Mucosa of rectum (tissue), 2 donors: ENCODE results near the gene EFNB3.

Experiments used
- H3K27ac ChIP-seq, 2 donors: one replicate each; pipeline ENCODE4 v1.7.0; 2013; ENCODE audit warnings: inconsistent platforms in 2 of 2, low read depth in 2 of 2, low read length in 2 of 2
- H3K27me3 ChIP-seq, 2 donors: one replicate each; pipeline ENCODE4 v1.7.0; 2013; ENCODE audit warnings: low read length in 2 of 2; ENCODE audit not compliant: control insufficient read depth in 2 of 2, insufficient read depth in 2 of 2
- H3K36me3 ChIP-seq, 2 donors: one replicate each; pipeline ENCODE4 v1.7.0; 2013; ENCODE audit warnings: low read length in 2 of 2; ENCODE audit not compliant: control insufficient read depth in 2 of 2, insufficient read depth in 2 of 2
- H3K4me1 ChIP-seq, 2 donors: one replicate each; pipeline ENCODE4 v1.7.0; 2013; ENCODE audit warnings: low read length in 2 of 2, mild to moderate bottlenecking in 1 of 2; ENCODE audit not compliant: control insufficient read depth in 2 of 2, insufficient read depth in 2 of 2
- H3K4me3 ChIP-seq, 2 donors: one replicate each; pipeline ENCODE4 v1.7.0; 2013; ENCODE audit warnings: low read length in 2 of 2
- H3K9ac ChIP-seq, 2 donors: one replicate each; pipeline ENCODE4 v1.7.0; 2013; ENCODE audit warnings: low read length in 2 of 2, low read depth in 1 of 2, mild to moderate bottlenecking in 1 of 2
- H3K9me3 ChIP-seq, 2 donors: one replicate each; pipeline ENCODE4 v1.7.0; 2013; ENCODE audit warnings: low read length in 2 of 2; ENCODE audit not compliant: control insufficient read depth in 2 of 2
- donor health status: healthy.
- donor health status: Normal muscosa, but diverticular disease.

EFNB3 gene

DNA sequence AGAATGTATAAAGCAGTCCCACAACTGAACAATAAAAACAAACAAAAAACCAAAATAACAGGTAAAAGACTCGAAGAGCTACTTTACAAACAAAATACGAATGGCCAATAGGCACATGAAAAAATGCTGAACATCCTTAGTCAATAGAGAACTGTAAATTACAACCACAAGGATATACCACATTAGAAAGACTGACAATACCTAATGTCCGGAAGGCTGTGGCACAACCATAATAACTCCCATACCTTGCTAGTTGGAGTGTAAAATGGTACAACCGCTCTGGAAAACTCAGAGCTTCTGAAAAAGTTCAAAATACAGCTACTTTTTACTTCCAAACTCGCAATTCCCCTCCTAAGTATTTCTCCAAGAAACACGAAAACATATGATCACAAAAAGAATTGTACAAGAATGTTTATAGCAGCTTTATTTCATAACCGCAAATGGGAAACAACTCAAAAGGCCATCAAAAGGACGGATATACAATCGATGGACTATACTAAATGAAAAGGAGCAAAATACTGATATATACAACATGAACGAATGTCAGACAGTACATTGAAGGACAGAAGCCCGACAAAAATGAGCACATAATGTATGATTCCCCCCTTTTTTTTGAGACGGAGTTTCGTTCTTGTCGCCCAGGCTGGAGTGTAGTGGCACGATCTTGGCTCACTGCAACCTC is 20.0 kb upstream of the EFNB3 start:
- H3K36me3 ChIP-seq = no peaks in the 10 kb centered on the region
- H3K9me3 ChIP-seq = no peaks in the 10 kb centered on the region
- H3K4me1 ChIP-seq = peaks cover 28 to 34% of the 10 kb centered on the region in 2 donors
- H3K4me3 ChIP-seq = peak overlapping the region; percentile 98 to 100
- H3K27me3 ChIP-seq = no peaks in the 10 kb centered on the region
- H3K9ac ChIP-seq = peak overlapping the region; percentile 95 to 99
- peak overlapping the region; percentile 97 to 98 for H3K27ac ChIP-seq

DNA sequence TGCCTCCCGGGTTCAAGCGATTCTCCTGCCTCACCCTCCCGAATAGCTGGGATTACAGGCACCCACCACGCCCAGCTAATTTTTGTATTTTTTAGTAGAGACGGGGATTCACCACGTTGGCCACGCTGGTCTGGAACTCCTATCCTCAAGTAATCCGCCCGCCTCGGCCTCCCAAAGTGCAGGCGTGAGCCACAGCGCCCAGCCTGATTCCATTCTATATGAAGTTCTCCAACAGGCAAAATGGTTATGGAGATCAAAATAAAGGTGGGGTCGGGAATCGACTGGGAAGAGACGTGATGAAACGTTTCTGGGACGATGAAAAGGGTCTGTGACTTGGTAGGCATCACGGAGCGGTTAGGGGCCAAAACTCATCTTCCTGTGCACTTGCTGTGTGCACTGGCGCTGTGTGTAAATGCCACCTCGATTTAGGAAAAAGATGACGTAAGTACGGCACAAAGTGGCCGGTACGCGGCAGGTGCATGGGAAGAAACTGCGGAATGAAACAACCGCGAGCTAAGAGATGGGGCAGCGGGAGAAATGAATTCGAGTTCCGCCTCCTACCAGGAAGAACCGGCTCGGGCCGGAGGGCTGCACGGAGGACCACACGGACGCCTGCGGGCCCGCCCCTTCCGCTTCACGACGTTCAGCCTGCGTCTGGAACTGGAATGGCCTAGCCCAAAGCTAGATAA is 19.3 kb upstream of the EFNB3 start:
- Histone ChIP-seq H3K4me3 (peak overlapping the region; percentile 98 to 100), H3K9me3 (no peaks in the 10 kb centered on the region), H3K9ac (peak overlapping the region; percentile 95 to 99), H3K4me1 (peaks cover 28 to 34% of the 10 kb centered on the region in 2 donors), H3K36me3 (no peaks in the 10 kb centered on the region), H3K27ac (peak overlapping the region; percentile 97 to 98), H3K27me3 (no peaks in the 10 kb centered on the region)

- Histone ChIP-seq H3K4me3 (peak overlapping the region; percentile 98 to 100), H3K4me1 (peaks cover 28 to 34% of the 10 kb centered on the region in 2 donors), H3K36me3 (no peaks in the 10 kb centered on the region), H3K27me3 (no peaks in the 10 kb centered on the region), H3K9ac (peak overlapping the region; percentile 95 to 99), H3K9me3 (no peaks in the 10 kb centered on the region), H3K27ac (peak overlapping the region; percentile 97 to 98)
Observed at GRCh38 chr17:7686222-7687071, 18.6 kb upstream of the EFNB3 start.

DNA sequence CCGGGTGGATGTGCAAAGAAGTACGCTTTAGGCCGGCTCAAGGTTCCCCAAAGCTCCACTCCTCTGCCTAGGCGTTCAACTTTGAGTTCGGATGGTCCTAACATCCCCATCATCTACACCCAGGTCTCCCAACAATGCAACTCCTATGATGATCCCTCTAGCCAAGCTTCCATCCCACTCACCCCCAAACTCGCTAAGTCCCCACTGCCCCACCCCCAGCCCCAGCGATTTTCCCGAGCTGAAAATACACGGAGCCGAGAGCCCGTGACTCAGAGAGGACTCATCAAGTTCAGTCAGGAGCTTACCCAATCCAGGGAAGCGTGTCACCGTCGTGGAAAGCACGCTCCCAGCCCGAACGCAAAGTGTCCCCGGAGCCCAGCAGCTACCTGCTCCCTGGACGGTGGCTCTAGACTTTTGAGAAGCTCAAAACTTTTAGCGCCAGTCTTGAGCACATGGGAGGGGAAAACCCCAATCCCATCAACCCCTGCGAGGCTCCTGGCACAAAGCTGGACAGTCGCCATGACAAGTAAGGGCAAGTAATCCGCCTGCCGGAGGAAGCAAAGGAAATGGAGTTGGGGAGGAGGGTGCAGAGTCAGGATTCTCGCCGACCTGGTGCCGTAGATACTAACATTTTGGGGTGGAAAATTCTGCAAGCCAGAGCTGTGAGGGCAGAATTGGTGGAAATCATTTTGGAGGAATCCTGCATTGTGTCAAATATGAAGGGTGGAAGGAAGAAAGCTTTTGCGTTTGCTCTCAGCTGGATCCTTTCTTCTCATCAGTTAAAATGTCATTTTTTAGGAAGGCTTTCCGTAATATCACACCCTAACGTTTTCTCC is 17.7 kb upstream of the EFNB3 start, which contains the start of gene TP53:
TSS of gene TP53 (minus strand) at position 419 of the 836 bp plus-strand sequence. CDS start 10,896 bp downstream, outside the sequence.
- Histone ChIP-seq H3K9me3 (no peaks in the 10 kb centered on the region), H3K27ac (peak within 1 kb of the TSS; percentile 97 to 98), H3K4me3 (peak within 1 kb of the TSS; percentile 98 to 100), H3K9ac (peak within 1 kb of the TSS; percentile 95 to 99), H3K4me1 (peaks cover 28 to 34% of the 10 kb centered on the region in 2 donors), H3K27me3 (no peaks in the 10 kb centered on the region), H3K36me3 (no peaks in the 10 kb centered on the region)

GRCh38 chr17:7687908-7688807 is 16.8 kb upstream of the EFNB3 start, which contains the start of gene WRAP53:
WRAP53 (plus strand) TSS chr17:7688477; CDS start chr17:7688649, 172 bp downstream.
- peaks cover 28 to 34% of the 10 kb centered on the region in 2 donors for H3K4me1 ChIP-seq
- H3K4me3 ChIP-seq = peak within 1 kb of the TSS; percentile 98 to 100
- no peaks in the 10 kb centered on the region for H3K36me3 ChIP-seq

DNA sequence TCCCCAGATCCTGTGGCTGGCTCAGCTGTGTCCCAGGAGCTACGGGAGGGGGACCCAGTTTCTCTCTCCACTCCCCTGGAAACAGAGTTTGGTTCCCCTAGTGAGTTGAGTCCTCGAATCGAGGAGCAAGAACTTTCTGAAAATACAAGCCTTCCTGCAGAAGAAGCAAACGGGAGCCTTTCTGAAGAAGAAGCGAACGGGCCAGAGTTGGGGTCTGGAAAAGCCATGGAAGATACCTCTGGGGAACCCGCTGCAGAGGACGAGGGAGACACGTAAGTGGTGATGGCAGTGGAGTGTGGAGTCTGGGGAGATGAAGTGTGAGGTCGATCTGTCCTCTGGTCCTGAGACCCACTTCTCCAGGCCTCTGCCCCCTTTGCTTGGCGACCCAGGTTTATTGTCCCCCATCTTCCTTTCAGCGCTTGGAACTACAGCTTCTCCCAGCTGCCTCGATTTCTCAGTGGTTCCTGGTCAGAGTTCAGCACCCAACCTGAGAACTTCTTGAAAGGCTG is 16.1 kb upstream of the EFNB3 start:
- Histone ChIP-seq H3K9me3 (no peaks in the 10 kb centered on the region), H3K27ac (peak overlapping the region; percentile 56 to 98), H3K4me1 (peaks cover 28 to 34% of the 10 kb centered on the region in 2 donors), H3K36me3 (peaks cover 0 to 2% of the 10 kb centered on the region in 2 donors), H3K4me3 (peak overlapping the region; percentile 98 to 100), H3K27me3 (no peaks in the 10 kb centered on the region), H3K9ac (peak overlapping the region; percentile 61 to 73)

More at GRCh38 chr17:7687908-7688807, 16.8 kb upstream of the EFNB3 start, which contains the start of gene WRAP53:
- Histone ChIP-seq H3K9me3 (no peaks in the 10 kb centered on the region), H3K9ac (peak within 1 kb of the TSS; percentile 95 to 99), H3K27me3 (no peaks in the 10 kb centered on the region), H3K27ac (peak within 1 kb of the TSS; percentile 97 to 98)

DNA sequence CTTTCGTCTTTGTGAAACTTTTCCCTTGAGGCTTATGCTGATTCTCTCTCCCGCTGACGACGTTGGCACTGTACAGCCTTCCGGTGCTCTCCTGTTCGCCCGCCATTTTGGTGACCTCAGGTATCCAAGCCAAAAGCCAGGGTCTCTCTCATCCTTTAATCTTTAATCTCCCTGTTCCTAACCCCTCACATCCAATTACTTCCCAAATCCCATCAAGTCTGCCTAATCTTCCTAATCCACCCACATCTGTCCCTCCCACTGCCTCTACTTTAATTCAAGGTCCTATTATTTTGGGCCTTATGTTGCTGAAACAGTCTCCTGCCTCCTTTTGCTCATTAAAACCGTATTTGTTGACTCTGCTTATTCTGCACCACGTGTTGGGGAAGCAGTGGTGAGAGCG is 9.4 kb upstream of the EFNB3 start:
- Histone ChIP-seq H3K4me1 (no peaks in the 10 kb centered on the region), H3K36me3 (peaks cover 2 to 4% of the 10 kb centered on the region in 2 donors), H3K27ac (no peak overlapping the region), H3K9me3 (no peaks in the 10 kb centered on the region), H3K27me3 (no peaks in the 10 kb centered on the region), H3K9ac (no peak overlapping the region), H3K4me3 (no peak overlapping the region)

DNA sequence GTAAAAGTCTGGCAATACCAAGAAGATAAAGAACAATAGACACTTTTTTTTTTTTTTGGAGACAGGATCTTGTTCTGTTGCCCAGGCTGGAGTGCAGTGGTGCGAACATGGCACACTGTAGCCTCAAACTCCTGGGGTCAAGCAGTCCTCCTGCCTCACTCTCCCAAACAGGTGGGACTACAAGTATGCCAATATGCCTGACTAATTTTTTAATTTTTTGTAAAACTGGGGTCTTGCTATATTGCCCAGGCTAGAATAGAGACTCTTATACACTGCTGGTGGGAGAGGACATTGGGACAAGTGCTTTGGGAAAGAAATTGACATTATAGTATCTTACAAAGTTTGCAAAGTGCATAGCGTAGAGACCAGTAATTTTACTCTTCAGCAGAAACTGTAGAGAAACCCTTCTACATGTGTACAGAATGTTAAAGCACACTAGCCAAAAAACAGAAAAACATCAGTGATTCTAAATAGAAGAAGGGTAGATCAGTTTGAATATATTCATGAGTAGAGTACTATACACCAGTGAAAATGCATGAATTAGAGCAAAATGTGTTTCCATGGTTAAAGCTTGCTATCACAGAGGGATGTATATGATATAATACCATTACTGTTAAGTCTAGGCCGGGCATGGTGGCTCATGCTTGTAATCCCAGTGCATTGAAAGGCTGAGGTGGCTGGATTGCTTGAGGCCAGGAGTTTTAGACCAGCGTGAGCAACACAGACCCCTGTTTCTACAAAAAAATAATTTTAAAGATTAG is 7.0 kb upstream of the EFNB3 start:
- Histone ChIP-seq H3K27ac (no peak overlapping the region), H3K4me1 (no peaks in the 10 kb centered on the region), H3K9ac (no peak overlapping the region), H3K27me3 (no peaks in the 10 kb centered on the region), H3K4me3 (no peak overlapping the region), H3K9me3 (no peaks in the 10 kb centered on the region), H3K36me3 (peaks cover 7 to 8% of the 10 kb centered on the region in 2 donors)
